Small intestine (tissue), 7 donors: ENCODE measurements around the gene COX10. TPM values are rescaled to one million over a fixed set of nuclear protein-coding genes. Genes with fewer than 3 reads are reported as not detected.

Source experiments
- DNase-seq, 2 donors: peaks; one replicate each; pipeline versions ENCODE4 v3.0.0 to v3.0.0-alpha.2; 2013
- FAIRE-seq: peaks from 2 replicates; lab custom pipeline; 2012; peaks lifted over from hg19 to GRCh38; lab: Jason Lieb, UNC
- H3K27ac ChIP-seq, 3 donors: one replicate each; pipeline ENCODE4 v1.5.1; 2013; ENCODE audit warnings: low read length in 2 of 3, mild to moderate bottlenecking in 2 of 3, control low read depth in 1 of 3, inconsistent platforms in 1 of 3, low read depth in 1 of 3, moderate library complexity in 1 of 3
- H3K27me3 ChIP-seq, 3 donors: one replicate each; pipeline ENCODE4 v1.6.1; 2013; ENCODE audit warnings: low read length in 3 of 3, inconsistent platforms in 1 of 3; ENCODE audit not compliant: control insufficient read depth in 3 of 3, insufficient read depth in 3 of 3
- H3K36me3 ChIP-seq, 3 donors: one replicate each; pipeline ENCODE4 v1.6.1; 2013; ENCODE audit warnings: low read length in 3 of 3, inconsistent platforms in 1 of 3, low read depth in 1 of 3, mild to moderate bottlenecking in 1 of 3, moderate library complexity in 1 of 3; ENCODE audit not compliant: control insufficient read depth in 3 of 3, insufficient read depth in 2 of 3
- H3K4me1 ChIP-seq, 3 donors: one replicate each; pipeline ENCODE4 v1.6.1; 2013; ENCODE audit warnings: low read length in 2 of 3, inconsistent platforms in 1 of 3, low read depth in 1 of 3, mild to moderate bottlenecking in 1 of 3, moderate library complexity in 1 of 3; ENCODE audit not compliant: control insufficient read depth in 3 of 3, insufficient read depth in 2 of 3
- H3K4me3 ChIP-seq, 3 donors: one replicate each; pipeline ENCODE4 v1.5.1; 2013; ENCODE audit warnings: low read length in 3 of 3, control low read depth in 1 of 3, inconsistent platforms in 1 of 3, low read depth in 1 of 3, mild to moderate bottlenecking in 1 of 3, moderate library complexity in 1 of 3
- H3K9me3 ChIP-seq, 2 donors: one replicate each; pipeline ENCODE4 v1.6.1; 2013; ENCODE audit warnings: low read depth in 1 of 2, low read length in 1 of 2; ENCODE audit not compliant: control insufficient read depth in 2 of 2, insufficient read depth in 1 of 2
- WGBS, 3 donors: extraction: QIAGEN DNeasy Blood & Tissue Kit; methylation state at CpG; one replicate each; pipeline ENCODE4 v1.1.7; 2013; 5-methylcytosine and 5-hydroxymethylcytosine counted together
- polyA plus RNA-seq, 4 donors: library from polyadenylated mRNA; stranded (reverse) in 3 of 4; unstranded in 1 of 4; fragments of 200-250 nt in 3 of 4; fragments of 120-200 nt in 1 of 4; gene quantifications; one replicate each; pipeline versions ENCODE4 v1.2.1 to v1.2.3, GENCODE V29; 2013
- donor health status: healthy with polysubstance abuse.
- donor health status: control.
- donor health status: control.
- donor health status: Bipolar disorder and iron deficiency.
- donor health status: healthy.

The COX10 gene
- polyA plus RNA-seq, 4 donors, result 10.8 to 18.1 (median 16.2) TPM

GRCh38 chr17:14095631-14096030 lies 26.3 kb downstream of the COX10 start:
- DNase-seq (no peak), FAIRE-seq (no peak)
- Histone ChIP-seq H3K27me3 (no peaks in the 10 kb centered on the region), H3K4me1 (peaks cover 0 to 8% (median 2%) of the 10 kb centered on the region in 3 donors), H3K9me3 (no peaks in the 10 kb centered on the region), H3K27ac (no peak overlapping the region), H3K4me3 (no peak overlapping the region), H3K36me3 (no peaks in the 10 kb centered on the region)
- WGBS, 3 donors, result 95 to 97% (median 97%) methylated on average over 3 of the region's 3 CpGs

GRCh38 chr17:14098246-14098645 lies 28.9 kb downstream of the COX10 start:
- 12 to 61% (median 48%) methylated on average over 3 of the region's 3 CpGs for WGBS, 3 donors
- Histone ChIP-seq H3K9me3 (no peaks in the 10 kb centered on the region), H3K36me3 (peaks cover 0 to 4% (median 0%) of the 10 kb centered on the region in 3 donors), H3K4me1 (peaks cover 0 to 2% (median 0%) of the 10 kb centered on the region in 3 donors), H3K4me3 (no peak overlapping the region), H3K27ac (no peak overlapping the region), H3K27me3 (no peaks in the 10 kb centered on the region)
- peak; percentile 34 to 47 for DNase-seq
- FAIRE-seq, result no peak

DNA sequence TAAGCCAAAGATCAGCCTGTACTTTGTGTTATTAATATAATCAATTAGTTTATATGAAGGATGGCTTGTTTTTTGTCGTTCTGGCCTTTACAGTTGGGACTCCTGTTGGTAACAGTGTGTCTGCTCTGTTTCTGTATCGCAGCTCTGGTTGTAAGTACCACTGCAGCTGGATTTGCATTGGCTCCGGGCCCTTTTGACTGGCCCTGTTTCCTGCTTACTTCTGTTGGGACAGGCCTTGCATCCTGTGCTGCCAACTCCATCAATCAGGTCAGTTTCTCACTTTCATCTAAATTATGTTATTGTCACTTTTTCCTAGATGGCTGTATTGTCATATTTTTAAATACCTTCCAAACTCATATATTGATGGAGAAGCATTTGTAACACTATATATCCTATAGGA lies 32.7 kb downstream of the COX10 start:
- DNase-seq (no peak), FAIRE-seq (no peak)
- Histone ChIP-seq H3K36me3 (peaks cover 0 to 6% (median 0%) of the 10 kb centered on the region in 3 donors), H3K4me3 (no peak overlapping the region), H3K27ac (no peak overlapping the region), H3K27me3 (no peaks in the 10 kb centered on the region), H3K4me1 (no peaks in the 10 kb centered on the region), H3K9me3 (no peaks in the 10 kb centered on the region)
- WGBS, 3 donors, result 59 to 83% (median 73%) methylated on average over 3 of the region's 3 CpGs

- Histone ChIP-seq H3K4me1 (no peaks in the 10 kb centered on the region), H3K27me3 (no peaks in the 10 kb centered on the region), H3K36me3 (peaks cover 0 to 6% (median 0%) of the 10 kb centered on the region in 3 donors), H3K4me3 (no peak overlapping the region), H3K9me3 (no peaks in the 10 kb centered on the region), H3K27ac (no peak overlapping the region)
- FAIRE-seq (no peak), DNase-seq (no peak)
- WGBS, 3 donors, result 89 to 93% (median 93%) methylated on average over 8 of the region's 8 CpGs
Observed at GRCh38 chr17:14103836-14104235, 34.5 kb downstream of the COX10 start.

DNA sequence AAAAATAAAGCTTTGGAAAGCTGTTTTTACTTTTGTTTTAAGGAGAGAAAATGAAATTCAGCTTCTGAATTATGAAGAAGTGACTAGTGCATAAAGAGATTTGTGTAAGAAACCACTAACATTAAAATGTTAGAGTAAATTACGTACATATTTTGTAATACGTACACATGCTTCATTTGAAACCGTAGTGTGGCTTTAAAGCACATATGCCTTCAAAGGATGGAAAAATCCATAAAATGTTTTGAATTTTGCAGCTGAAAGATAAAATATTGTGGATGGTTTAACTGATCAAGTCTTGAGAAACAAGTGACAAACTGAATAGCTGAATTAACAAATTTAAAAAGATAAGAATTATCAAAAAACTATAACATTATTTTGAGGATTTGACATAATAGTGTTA lies 35.4 kb downstream of the COX10 start:
- Histone ChIP-seq H3K4me1 (no peaks in the 10 kb centered on the region), H3K27ac (no peak overlapping the region), H3K27me3 (no peaks in the 10 kb centered on the region), H3K9me3 (no peaks in the 10 kb centered on the region), H3K4me3 (no peak overlapping the region), H3K36me3 (peaks cover 0 to 6% (median 0%) of the 10 kb centered on the region in 3 donors)
- FAIRE-seq, result no peak
- DNase-seq, result no peak
- 58 to 62% (median 61%) methylated on average over 3 of the region's 3 CpGs for WGBS, 3 donors

DNA sequence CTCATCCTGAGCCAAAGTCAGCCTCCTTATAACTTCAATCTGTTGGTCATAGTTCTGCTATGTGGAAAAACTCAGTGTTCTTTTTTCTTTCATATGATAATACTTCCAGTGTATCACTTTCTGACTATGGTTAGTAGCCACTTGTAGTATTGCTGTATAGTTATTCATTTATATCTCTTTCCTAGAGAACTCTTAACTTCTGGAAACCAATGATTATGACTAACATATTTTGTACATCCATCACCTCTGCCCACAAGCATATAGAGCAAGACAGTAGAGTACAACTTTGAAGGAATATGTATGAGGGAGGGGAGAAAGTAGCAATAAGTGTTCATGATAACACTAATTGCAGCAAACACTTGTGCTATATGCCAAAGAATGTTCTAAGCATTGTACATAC lies 38.6 kb downstream of the COX10 start:
- Histone ChIP-seq H3K36me3 (peaks cover 0 to 2% (median 0%) of the 10 kb centered on the region in 3 donors), H3K4me1 (peaks cover 0 to 2% (median 0%) of the 10 kb centered on the region in 3 donors), H3K4me3 (no peak overlapping the region), H3K9me3 (no peaks in the 10 kb centered on the region), H3K27me3 (no peaks in the 10 kb centered on the region), H3K27ac (no peak overlapping the region)
- FAIRE-seq (no peak), DNase-seq (no peak)

DNA sequence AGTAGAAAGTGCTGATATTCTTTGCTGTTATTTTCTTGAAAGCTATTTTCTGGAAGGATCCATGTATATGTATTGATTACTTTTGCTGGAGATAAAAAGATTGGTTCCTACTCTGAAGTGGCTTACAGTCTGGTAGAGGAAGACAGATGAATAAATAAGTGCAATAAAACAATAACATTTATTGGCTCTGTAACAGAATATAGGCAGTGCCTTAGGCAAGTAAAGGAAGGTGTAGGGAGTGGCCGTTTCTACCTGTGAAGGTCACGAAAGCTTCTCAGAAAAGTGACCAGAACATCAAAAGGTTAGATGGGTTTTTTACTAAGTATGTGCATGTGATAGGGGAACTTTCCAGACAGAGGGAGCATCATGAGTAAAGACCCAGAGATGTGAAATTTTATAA lies 43.1 kb downstream of the COX10 start:
- DNase-seq, result peak; percentile 21 to 66
- Histone ChIP-seq H3K4me1 (peaks cover 0 to 2% (median 0%) of the 10 kb centered on the region in 3 donors), H3K27ac (no peak overlapping the region), H3K9me3 (no peaks in the 10 kb centered on the region), H3K27me3 (no peaks in the 10 kb centered on the region), H3K4me3 (no peak overlapping the region), H3K36me3 (peaks cover 0 to under 1% (median 0%) of the 10 kb centered on the region in 3 donors)
- no peak for FAIRE-seq
- 12 to 73% (median 24%) methylated on average over 2 of the region's 2 CpGs for WGBS, 3 donors

GRCh38 chr17:14113137-14113536 lies 43.8 kb downstream of the COX10 start:
- no peak overlapping the region for H3K27ac ChIP-seq
- peaks cover 0 to 6% (median 0%) of the 10 kb centered on the region in 3 donors for H3K36me3 ChIP-seq
- H3K27me3 ChIP-seq, result no peaks in the 10 kb centered on the region
- no peak overlapping the region for H3K4me3 ChIP-seq
- DNase-seq (no peak), FAIRE-seq (no peak)
- peaks cover 0 to 2% (median 0%) of the 10 kb centered on the region in 3 donors for H3K4me1 ChIP-seq
- WGBS, 3 donors, result 92 to 95% (median 94%) methylated on average over 1 of the region's 1 CpG
- peaks cover 0 to 3% of the 10 kb centered on the region in 2 donors for H3K9me3 ChIP-seq
